ENCODE measurements around the gene NEK10.

NEK10 gene

DNA sequence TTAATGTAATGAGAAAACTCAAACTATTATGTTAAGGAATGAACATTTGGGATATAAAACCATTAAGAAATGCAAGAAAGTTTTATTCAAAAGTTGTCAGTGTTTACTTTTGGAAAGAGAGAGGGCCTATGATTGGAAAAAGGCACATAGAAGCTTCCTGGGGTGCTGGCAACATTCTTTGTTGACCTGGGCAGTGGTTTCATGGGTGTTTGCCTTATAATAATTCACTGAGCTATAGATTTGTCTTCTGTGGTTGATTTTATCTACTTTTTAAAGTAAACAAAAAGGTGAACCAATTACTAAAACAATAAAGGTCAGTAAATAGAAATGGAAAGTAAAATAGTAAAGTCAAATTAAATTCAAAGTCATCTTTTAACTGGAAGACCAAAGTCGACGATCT is 308.8 kb downstream of the NEK10 start:
- DNase-seq (ENCODE audit: low read depth) = no peak

Measured in T-helper 22 cell (primary cell).